GM12878 (cell line): ENCODE measurements around the gene SNX12. TPM values are rescaled to one million over a fixed set of nuclear protein-coding genes. Genes with fewer than 3 reads are reported as not detected.

ENCODE experiments used
- ATAC-seq: fragments of 200-7000 bp; cut with Tn5 transposase; 3 replicates; pipeline ENCODE4 v1.9.1; 2020; ENCODE audit warnings: mild to moderate bottlenecking, moderate library complexity
- BruUV-seq: library from RNA; stranded (reverse); fragments of 400-500 nt; replicated peaks from 2 replicates; lab custom pipeline; 2021; lab: Mats Ljungman, UMichigan
- CTCF ChIA-PET: fragments of 300-600 bp; sonication (Branson Sonifier 250); formaldehyde crosslinking; extraction: SDS; loops from one replicate; lab custom pipeline; 2021; ENCODE audit warnings: inconsistent platforms; lab: Yijun Ruan, JAX
- POLR2A ChIA-PET: fragments of 350-600 bp; formaldehyde crosslinking; extraction: SDS; loops from one replicate; lab custom pipeline; 2021; ENCODE audit warnings: inconsistent platforms; lab: Charles Lee
- RAD21 ChIA-PET: fragments of 300-600 bp; sonication (Branson Sonifier 250); formaldehyde crosslinking; loops from one replicate; lab custom pipeline; 2023; ENCODE audit warnings: antibody characterized with exemption; ENCODE audit not compliant: unreplicated experiment; lab: Charles Lee
- SMC1A ChIA-PET: fragments of 300-600 bp; sonication (Branson Sonifier 250); formaldehyde crosslinking; loops from one replicate; lab custom pipeline; 2023; ENCODE audit not compliant: unreplicated experiment, uncharacterized antibody; lab: Charles Lee
- DNase-seq: peaks from one replicate; pipeline ENCODE4 v3.0.0-alpha.2; 2011; ENCODE audit warnings: low read depth, low spot score
- FAIRE-seq: peaks from 3 replicates; lab custom pipeline; 2011; peaks lifted over from hg19 to GRCh38; lab: Jason Lieb, UNC
- H2AFZ ChIP-seq: 2 replicates; pipeline ENCODE4 v1.6.0; 2011; ENCODE audit warnings: low read depth, low read length, control low read depth; ENCODE audit not compliant: control insufficient read depth
- H3K27ac ChIP-seq: 2 replicates; pipeline ENCODE4 v1.5.1; 2011; ENCODE audit warnings: control low read depth; ENCODE audit not compliant: control insufficient read depth, insufficient read depth
- H3K27me3 ChIP-seq, 2 experiments: replicated peaks in 1 of 2; 2 replicates each; pipeline versions ENCODE4 v1.6.0 to v1.6.1; 2011; ENCODE audit warnings: low read length in 1 of 2; ENCODE audit not compliant: control insufficient read depth in 2 of 2, insufficient read depth in 2 of 2
- H3K36me3 ChIP-seq, 2 experiments: 2 replicates each; pipeline ENCODE4 v1.5.1; 2011; ENCODE audit warnings: low read length in 1 of 2; ENCODE audit not compliant: control insufficient read depth in 2 of 2, insufficient read depth in 2 of 2
- H3K4me1 ChIP-seq: 2 replicates; pipeline ENCODE4 v1.6.1; 2011; ENCODE audit warnings: mild to moderate bottlenecking, low read length, moderate library complexity, mixed read lengths; ENCODE audit not compliant: control insufficient read depth, insufficient read depth
- H3K4me2 ChIP-seq: 2 replicates; pipeline ENCODE4 v1.6.0; 2011; ENCODE audit warnings: control low read depth; ENCODE audit not compliant: control insufficient read depth, insufficient read depth
- H3K4me3 ChIP-seq: fragments of 200-600 bp; sonication (generic); 2 replicates; pipeline ENCODE4 v1.5.1; 2016
- H3K79me2 ChIP-seq: 2 replicates; pipeline ENCODE4 v1.6.0; 2011; ENCODE audit warnings: low read length; ENCODE audit not compliant: control insufficient read depth, insufficient read depth
- H3K9ac ChIP-seq: 2 replicates; pipeline ENCODE4 v1.8.0; 2011; ENCODE audit warnings: low read length, control low read depth, mixed read lengths; ENCODE audit not compliant: control insufficient read depth, insufficient read depth
- H3K9me3 ChIP-seq: replicated peaks from 3 replicates; pipeline ENCODE4 v1.5.1; 2011; ENCODE audit warnings: mild to moderate bottlenecking, low read length; ENCODE audit not compliant: control insufficient read depth, insufficient read depth
- H4K20me1 ChIP-seq: 2 replicates; pipeline ENCODE4 v1.6.0; 2011; ENCODE audit not compliant: control insufficient read depth, insufficient read depth
- ELK1 ChIP-seq: IDR thresholded peaks from 2 replicates; pipeline ENCODE4 v1.6.1; 2012; ENCODE audit warnings: low read depth, low read length, improper control_type of control experiment
- FOS ChIP-seq: IDR thresholded peaks from 3 replicates; pipeline ENCODE4 v1.6.1; 2011; ENCODE audit warnings: borderline replicate concordance; ENCODE audit not compliant: insufficient read length; ENCODE audit errors: extremely low read depth
- IRF5 ChIP-seq: fragments of 450-650 bp; IDR thresholded peaks from 2 replicates; pipeline ENCODE4 v1.6.1; 2017; ENCODE audit warnings: borderline replicate concordance
- NFYB ChIP-seq: IDR thresholded peaks from 2 replicates; pipeline ENCODE4 v1.6.1; 2011; ENCODE audit warnings: low read depth, mild to moderate bottlenecking, low read length, improper control_type of control experiment, moderate library complexity; ENCODE audit not compliant: insufficient read depth
- PKNOX1 ChIP-seq: fragments of 450-650 bp; IDR thresholded peaks from 2 replicates; pipeline ENCODE4 v1.6.1; 2016; ENCODE audit warnings: mild to moderate bottlenecking
- RBBP5 ChIP-seq: fragments of 200-600 bp; sonication (generic); conservative IDR thresholded peaks from 2 replicates; pipeline ENCODE4 v1.6.1; 2016
- SMAD5 ChIP-seq: IDR thresholded peaks from 2 replicates; pipeline ENCODE4 v1.6.1; 2016; ENCODE audit warnings: antibody characterized with exemption, low read depth
- SUZ12 ChIP-seq: fragments of 200-600 bp; sonication (generic); IDR thresholded peaks from one replicate; pipeline ENCODE4 v1.6.1; 2018; ENCODE audit warnings: antibody characterized with exemption, mild to moderate bottlenecking; ENCODE audit not compliant: unreplicated experiment
- TAF1 ChIP-seq: IDR thresholded peaks from 2 replicates; pipeline ENCODE4 v1.6.1; 2011; ENCODE audit warnings: mild to moderate bottlenecking, low read depth, low read length, borderline replicate concordance
- YY1 ChIP-seq: IDR thresholded peaks from 2 replicates; pipeline ENCODE4 v1.6.1; 2011; ENCODE audit warnings: low read depth, mild to moderate bottlenecking, low read length
- WGBS: methylation state at CpG from one replicate; pipeline ENCODE4 v1.1.6; 2016; ENCODE audit warnings: low lambda C conversion rate; ENCODE audit not compliant: insufficient replicate concordance, insufficient coverage; ENCODE audit errors: missing lambda C conversion rate; 5-methylcytosine and 5-hydroxymethylcytosine counted together
- in situ Hi-C: fragments of 300-500 bp; cut with MboI; formaldehyde crosslinking; loops from 9 replicates; pipeline ENCODE4 v1.14.3; 2018; ENCODE audit warnings: mixed read lengths
- intact Hi-C: fragments of 100-400 bp; cut with micrococcal nuclease; formaldehyde crosslinking; loops from one replicate; pipeline ENCODE4 v1.14.2; 2022; ENCODE audit not compliant: unreplicated experiment
- polyA plus RNA-seq, 11 experiments: library from polyadenylated mRNA; depleted of rRNA in 4 of 11; unstranded in 6 of 11; stranded (reverse) in 5 of 11; fragments of >200 nt; fragmentation: Nextera tagmentation in 4 of 11; fragmentation: Illumina TruSeq in 1 of 11; extraction: Ambion mirVana in 4 of 11; extraction: Trizol in 1 of 11; gene quantifications; 1 replicate in 1 of 11; 2 replicates in 10 of 11; pipeline versions ENCODE4 v1.2.1 to v1.2.3, GENCODE V29; 2011 to 2016; ENCODE audit warnings: inconsistent platforms in 2 of 11, missing spikeins in 2 of 11, low read depth in 1 of 11
- total RNA-seq, 4 experiments: library from RNA; depleted of rRNA in 3 of 4; stranded (reverse); fragments of >200 nt in 3 of 4; fragmentation: Illumina TruSeq in 1 of 4; extraction: Trizol in 1 of 4; gene quantifications; 2 replicates each; pipeline versions ENCODE4 v1.2.1 to v1.2.3, GENCODE V29; 2013 to 2021
- TF ChIP-seq, protein P1 (sequence below): IDR thresholded peaks from 2 replicates; pipeline ENCODE4 v1.6.1; 2012; ENCODE audit warnings: low read depth, low read length, improper control_type of control experiment
- TF ChIP-seq, protein P2 (sequence below): IDR thresholded peaks from 2 replicates; pipeline ENCODE4 v1.6.1; 2011; ENCODE audit warnings: low read depth, low read length, improper control_type of control experiment, borderline replicate concordance

Gene SNX12
- total and polyA plus RNA-seq, 10 of the 15 experiments (the other 5 are each of a cell fraction or from before 2014, with no cell fraction given) = 4.4 to 50.4 (median 34.2) TPM

GRCh38 chrX:71053217-71053621 is 14.9 kb downstream of the SNX12 start (continued):
- TF ChIP-seq PKNOX1 (peak; percentile 96), FOS (peak; percentile 40), IRF5 (no peak), NFYB (peak; percentile 97), SMAD5 (no peak), SUZ12 (no peak)
- TF ChIP-seq, protein P1, sequence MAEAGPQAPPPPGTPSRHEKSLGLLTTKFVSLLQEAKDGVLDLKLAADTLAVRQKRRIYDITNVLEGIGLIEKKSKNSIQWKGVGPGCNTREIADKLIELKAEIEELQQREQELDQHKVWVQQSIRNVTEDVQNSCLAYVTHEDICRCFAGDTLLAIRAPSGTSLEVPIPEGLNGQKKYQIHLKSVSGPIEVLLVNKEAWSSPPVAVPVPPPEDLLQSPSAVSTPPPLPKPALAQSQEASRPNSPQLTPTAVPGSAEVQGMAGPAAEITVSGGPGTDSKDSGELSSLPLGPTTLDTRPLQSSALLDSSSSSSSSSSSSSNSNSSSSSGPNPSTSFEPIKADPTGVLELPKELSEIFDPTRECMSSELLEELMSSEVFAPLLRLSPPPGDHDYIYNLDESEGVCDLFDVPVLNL = peak; percentile 89

- ATAC-seq (peak; percentile 64), DNase-seq (no peak), FAIRE-seq (no peak)
- Histone ChIP-seq H3K27me3 (no peaks in the 10 kb centered on the region), H3K79me2 (peaks cover 2% of the 10 kb centered on the region), H4K20me1 (no peaks in the 10 kb centered on the region), H3K9ac (peak overlapping the region; percentile 54), H2AFZ (0 out of 2 replicates have a peak overlapping the region, but pooled peaks have one; percentile 33), H3K4me3 (peak overlapping the region; percentile 55; the same call in 1 of the 2 replicates), H3K4me1 (no peaks in the 10 kb centered on the region; the same call in 1 of the 2 replicates), H3K36me3 (no peaks in the 10 kb centered on the region), H3K27ac (peak overlapping the region; percentile 21; the same call in 1 of the 2 replicates), H3K9me3 (no peaks in the 10 kb centered on the region), H3K4me2 (peak overlapping the region; percentile 36; the same call in 1 of the 2 replicates)
- TSS peak; percentile 79 for BruUV-seq
- in situ Hi-C loops (no loop called here), intact Hi-C loops (loop anchor here (1.0 kb wide), 1 partner anchor 16 kb away; the partner anchor contains the start of gene SNX12)
- ChIA-PET SMC1A (interaction anchor here (0.7 kb wide), 1 partner anchor 15 kb away, joined by 3 read pairs; no protein-coding TSS in a partner anchor), RAD21 (interaction anchor here (1.0 to 1.8 kb wide), 3 partner anchors 59 to 231 kb away, joined by 3 to 4 read pairs (median 3); partner anchors contain the start of genes IL2RG and NONO), POLR2A (interaction anchor here (1.6 kb wide), 1 partner anchor 15 kb away, joined by 6 read pairs; no protein-coding TSS in a partner anchor), CTCF (no interaction called here)
- WGBS = 73% methylated on average over 7 of the region's 7 CpGs
- no peak for TF ChIP-seq RBBP5
- TF ChIP-seq YY1 = peak; percentile 66; the same call in 1 of the 2 replicates
- TF ChIP-seq TAF1 = 0 out of 2 replicates have a peak, but pooled peaks have one; percentile 8
- no peak for TF ChIP-seq ELK1
- TF ChIP-seq, protein P2, sequence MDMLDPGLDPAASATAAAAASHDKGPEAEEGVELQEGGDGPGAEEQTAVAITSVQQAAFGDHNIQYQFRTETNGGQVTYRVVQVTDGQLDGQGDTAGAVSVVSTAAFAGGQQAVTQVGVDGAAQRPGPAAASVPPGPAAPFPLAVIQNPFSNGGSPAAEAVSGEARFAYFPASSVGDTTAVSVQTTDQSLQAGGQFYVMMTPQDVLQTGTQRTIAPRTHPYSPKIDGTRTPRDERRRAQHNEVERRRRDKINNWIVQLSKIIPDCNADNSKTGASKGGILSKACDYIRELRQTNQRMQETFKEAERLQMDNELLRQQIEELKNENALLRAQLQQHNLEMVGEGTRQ = no peak
These were observed 15.4 kb downstream of the SNX12 start for GRCh38 chrX:71052721-71053120.
